Fibroblast of villous mesenchyme (primary cell): ENCODE data around the gene COA6. TPM values are rescaled to one million over a fixed set of nuclear protein-coding genes. Genes with fewer than 3 reads are reported as not detected.

Source experiments
- DNase-seq: peaks from one replicate; pipeline ENCODE4 v3.0.0-alpha.2; 2010; ENCODE audit warnings: low read depth
- H3K4me3 ChIP-seq: 2 replicates; pipeline ENCODE4 v1.5.1; 2011; ENCODE audit warnings: low read depth, mild to moderate bottlenecking, low read length
- total RNA-seq: library from RNA; depleted of rRNA; stranded (reverse); fragments of >200 nt; gene quantifications from 2 replicates; pipeline ENCODE4 v1.2.3, GENCODE V29; 2012
- TF ChIP-seq, protein P1 (sequence below): IDR thresholded peaks from 2 replicates; pipeline ENCODE4 v1.5.1; 2012; ENCODE audit warnings: low read depth, mild to moderate bottlenecking, low read length; ENCODE audit not compliant: insufficient read depth

The COA6 gene
- total RNA-seq, 1 donor = 22.0 TPM

DNA sequence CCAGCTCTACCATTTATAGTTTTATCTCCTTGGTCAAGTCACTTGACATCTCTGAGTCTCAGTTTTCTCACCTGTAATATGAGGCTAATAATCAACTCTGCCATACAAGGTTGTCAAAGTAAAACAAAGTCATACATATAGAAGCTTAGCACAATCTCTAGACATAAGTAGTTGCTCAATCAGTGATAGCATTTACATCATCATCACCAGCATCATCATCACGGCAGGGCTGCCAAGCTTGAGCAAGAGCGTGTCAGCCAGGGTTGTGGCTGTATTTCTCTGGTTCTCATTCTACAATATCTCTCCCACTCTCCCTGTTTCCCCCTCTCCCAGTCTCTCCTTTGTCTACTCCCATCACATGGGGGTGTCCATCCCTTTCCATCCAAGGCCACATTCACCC is 41.7 kb upstream of the COA6 start:
- peak; percentile 27 for DNase-seq
- no peak overlapping the region for H3K4me3 ChIP-seq
- TF ChIP-seq, protein P1, sequence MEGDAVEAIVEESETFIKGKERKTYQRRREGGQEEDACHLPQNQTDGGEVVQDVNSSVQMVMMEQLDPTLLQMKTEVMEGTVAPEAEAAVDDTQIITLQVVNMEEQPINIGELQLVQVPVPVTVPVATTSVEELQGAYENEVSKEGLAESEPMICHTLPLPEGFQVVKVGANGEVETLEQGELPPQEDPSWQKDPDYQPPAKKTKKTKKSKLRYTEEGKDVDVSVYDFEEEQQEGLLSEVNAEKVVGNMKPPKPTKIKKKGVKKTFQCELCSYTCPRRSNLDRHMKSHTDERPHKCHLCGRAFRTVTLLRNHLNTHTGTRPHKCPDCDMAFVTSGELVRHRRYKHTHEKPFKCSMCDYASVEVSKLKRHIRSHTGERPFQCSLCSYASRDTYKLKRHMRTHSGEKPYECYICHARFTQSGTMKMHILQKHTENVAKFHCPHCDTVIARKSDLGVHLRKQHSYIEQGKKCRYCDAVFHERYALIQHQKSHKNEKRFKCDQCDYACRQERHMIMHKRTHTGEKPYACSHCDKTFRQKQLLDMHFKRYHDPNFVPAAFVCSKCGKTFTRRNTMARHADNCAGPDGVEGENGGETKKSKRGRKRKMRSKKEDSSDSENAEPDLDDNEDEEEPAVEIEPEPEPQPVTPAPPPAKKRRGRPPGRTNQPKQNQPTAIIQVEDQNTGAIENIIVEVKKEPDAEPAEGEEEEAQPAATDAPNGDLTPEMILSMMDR = no peak

DNA sequence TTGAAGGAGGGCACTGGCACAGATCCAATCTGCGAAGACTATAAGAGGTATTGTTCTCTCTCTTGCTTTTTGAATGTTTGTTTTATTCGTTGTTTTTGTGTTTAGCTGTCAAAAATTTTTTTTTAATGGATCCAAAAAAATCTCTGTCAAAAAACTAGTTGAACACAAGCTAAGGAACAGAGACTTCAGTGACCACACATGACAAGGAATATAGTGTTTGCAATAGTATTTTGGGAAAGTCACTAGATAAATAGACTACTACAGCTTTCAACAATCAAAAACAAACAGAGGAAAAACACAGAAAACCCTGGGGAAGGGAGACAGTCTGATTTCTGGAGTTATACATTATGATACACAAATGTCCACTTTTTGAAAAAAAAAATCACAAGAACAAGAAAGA is 36.9 kb upstream of the COA6 start:
- TF ChIP-seq, protein P1 = no peak
- no peak overlapping the region for H3K4me3 ChIP-seq
- no peak for DNase-seq

DNA sequence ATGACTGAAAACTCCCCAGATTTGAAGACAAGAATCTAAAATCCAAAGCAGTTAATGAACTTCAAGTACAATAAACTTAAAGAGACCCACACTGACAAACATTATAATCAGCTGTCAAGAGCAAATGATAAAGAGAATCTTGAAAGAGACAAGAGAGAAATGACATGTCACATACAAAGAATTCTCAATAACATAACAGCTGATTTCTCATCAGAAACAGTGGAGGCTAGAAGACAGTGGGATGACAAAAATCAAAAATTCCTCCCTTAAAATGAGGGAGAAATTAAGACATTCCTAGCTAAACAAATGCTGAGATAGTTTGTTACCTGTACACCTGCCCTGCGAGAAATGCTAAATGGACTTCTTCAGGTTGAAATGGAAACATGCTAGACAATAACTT is 36.0 kb upstream of the COA6 start:
- TF ChIP-seq, protein P1 = no peak
- no peak overlapping the region for H3K4me3 ChIP-seq
- DNase-seq = no peak

DNA sequence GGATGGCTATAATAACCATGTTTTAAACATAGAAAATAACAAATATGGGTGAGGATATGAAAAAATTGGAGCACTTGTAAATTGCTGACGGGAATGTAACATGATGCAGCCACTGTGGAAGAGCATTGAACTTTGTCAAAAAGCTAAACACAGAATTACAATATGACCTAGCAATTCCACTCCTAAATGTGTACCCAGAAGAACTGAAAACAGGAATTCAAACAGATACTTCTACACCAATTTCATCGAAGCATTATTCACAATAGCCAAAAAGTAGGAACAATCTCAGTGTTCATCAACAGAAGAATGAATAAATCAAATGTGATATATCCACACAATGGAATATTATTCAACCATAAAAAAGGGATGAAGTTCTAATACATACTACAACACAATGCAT is 32.7 kb upstream of the COA6 start:
- TF ChIP-seq, protein P1 = no peak
- no peak for DNase-seq
- no peak overlapping the region for H3K4me3 ChIP-seq

DNA sequence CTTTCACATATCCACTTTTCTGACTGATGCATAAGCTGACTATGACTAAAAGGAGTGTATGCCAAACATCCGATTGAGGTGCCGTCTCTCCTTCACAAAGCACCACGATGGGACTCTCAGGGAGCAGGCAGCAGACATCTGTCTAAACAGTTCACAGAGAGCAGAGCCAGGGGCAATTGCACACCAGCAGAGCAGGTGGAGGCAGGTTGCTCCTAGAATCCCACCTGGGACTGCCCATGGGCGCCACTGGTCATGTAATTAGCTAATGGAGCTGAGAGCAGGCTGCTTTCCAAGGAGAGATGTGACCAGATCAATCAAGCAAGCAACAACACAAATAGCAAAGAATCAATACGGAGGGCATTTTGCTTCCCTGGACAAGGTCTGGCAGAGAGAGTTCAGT is 30.5 kb upstream of the COA6 start:
- no peak for DNase-seq
- TF ChIP-seq, protein P1 = no peak

DNA sequence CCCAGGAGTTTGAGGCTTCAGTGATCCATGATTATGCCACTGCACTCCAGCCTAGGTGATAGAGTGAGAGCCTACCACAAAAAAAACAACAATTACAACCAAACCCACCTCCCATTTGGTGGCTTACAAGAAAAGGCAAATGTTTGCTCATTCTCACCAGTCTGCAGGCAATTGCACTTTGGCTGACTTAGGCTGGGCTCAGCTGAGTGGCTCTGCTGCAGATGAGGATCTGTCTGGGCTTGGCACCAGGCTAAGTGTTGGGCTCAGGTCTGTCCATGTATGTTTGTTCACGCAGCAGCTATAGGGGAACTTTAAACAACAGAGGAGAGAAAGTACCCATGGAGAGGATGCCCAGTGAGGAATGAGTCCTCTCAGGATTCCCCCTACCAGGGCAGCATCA is 28.0 kb upstream of the COA6 start:
- H3K4me3 ChIP-seq = no peak overlapping the region
- DNase-seq = no peak
- TF ChIP-seq, protein P1 = no peak

More for the DNA sequence above, 30.5 kb upstream of the COA6 start:
- H3K4me3 ChIP-seq = no peak overlapping the region

DNA sequence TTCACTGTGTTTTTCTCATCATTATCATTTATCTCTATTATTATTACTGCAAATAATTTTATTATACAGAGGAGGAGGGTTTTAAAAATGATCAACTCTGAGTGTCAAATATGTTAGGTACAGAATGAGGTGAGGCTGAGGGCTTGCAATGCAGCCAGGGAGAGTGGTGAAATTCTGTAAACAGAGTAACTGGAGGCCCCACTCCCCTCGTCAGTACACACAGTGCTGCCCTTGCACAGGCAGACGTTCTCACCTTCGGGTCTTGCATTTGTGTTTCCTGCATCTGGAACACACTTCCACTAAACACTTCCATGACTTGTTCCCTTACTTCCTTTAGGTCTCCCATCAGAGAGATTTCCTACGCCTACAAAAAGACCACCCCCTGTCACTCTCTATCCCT is 24.3 kb upstream of the COA6 start:
- TF ChIP-seq, protein P1 = no peak
- no peak overlapping the region for H3K4me3 ChIP-seq
- no peak for DNase-seq
